Measurements from ENCODE around the gene AFF2. TPM values are rescaled to one million over a fixed set of nuclear protein-coding genes. Genes with fewer than 3 reads are reported as not detected.

Gene AFF2
- total RNA-seq, 2 experiments from 2014 or later, result 1.7 to 2.0 TPM

- H3K9me3 Mint-ChIP-seq, result no peaks in the 10 kb centered on the region
- H3K36me3 Mint-ChIP-seq (ENCODE audit: low read depth), result no peaks in the 10 kb centered on the region
- no peaks in the 10 kb centered on the region for H3K27me3 Mint-ChIP-seq (ENCODE audit: low read depth)
- DNase-seq, result no peak
- H3K27ac Mint-ChIP-seq, result no peak overlapping the region
- intact Hi-C loops (cut with micrococcal nuclease), result loop anchor here (1.0 to 5.0 kb wide), 2 partner anchors 9 to 99 kb away; partner anchors contain the start of gene AFF2
- CTCF ChIA-PET, result interaction anchor here (0.6 kb wide), 1 partner anchor 130 kb away, joined by 3 read pairs; no protein-coding TSS in a partner anchor
- H3K4me1 Mint-ChIP-seq (ENCODE audit: low read depth), result peaks cover 14% of the 10 kb centered on the region
- no peak overlapping the region for H3K4me3 Mint-ChIP-seq
These were observed 100.6 kb downstream of the AFF2 start for GRCh38 chrX:148601034-148601433.

- Mint-ChIP-seq H3K27me3 (ENCODE audit: low read depth) (no peaks in the 10 kb centered on the region), H3K36me3 (ENCODE audit: low read depth) (peaks cover 1% of the 10 kb centered on the region), H3K4me3 (peak overlapping the region; percentile 4), H3K4me1 (ENCODE audit: low read depth) (peaks cover 27% of the 10 kb centered on the region), H3K27ac (no peak overlapping the region), H3K9me3 (peaks cover 4% of the 10 kb centered on the region)
- intact Hi-C loops (cut with micrococcal nuclease), result loop anchor here (1.0 to 5.0 kb wide), 4 partner anchors 8 to 673 kb away; no protein-coding TSS in a partner anchor
- DNase-seq, result peak; percentile 4
- CTCF ChIA-PET, result no interaction called here
These were observed 109.3 kb downstream of the AFF2 start for GRCh38 chrX:148609515-148610327.

- no peaks in the 10 kb centered on the region for H3K27me3 Mint-ChIP-seq (ENCODE audit: low read depth)
- intact Hi-C loops (cut with micrococcal nuclease), result loop anchor here (1.0 to 5.0 kb wide), 4 partner anchors 9 to 672 kb away; no protein-coding TSS in a partner anchor
- H3K4me3 Mint-ChIP-seq, result peak overlapping the region; percentile 4
- CTCF ChIA-PET, result no interaction called here
- H3K36me3 Mint-ChIP-seq (ENCODE audit: low read depth), result peaks cover 1% of the 10 kb centered on the region
- no peak for DNase-seq
- peaks cover 27% of the 10 kb centered on the region for H3K4me1 Mint-ChIP-seq (ENCODE audit: low read depth)
- H3K27ac Mint-ChIP-seq, result no peak overlapping the region
- H3K9me3 Mint-ChIP-seq, result peaks cover 4% of the 10 kb centered on the region
These were observed 109.9 kb downstream of the AFF2 start for GRCh38 chrX:148610328-148610698.

GRCh38 chrX:148611993-148612392, 111.6 kb downstream of the AFF2 start:
- DNase-seq, result no peak
- Mint-ChIP-seq H3K36me3 (ENCODE audit: low read depth) (peaks cover 1% of the 10 kb centered on the region), H3K27me3 (ENCODE audit: low read depth) (no peaks in the 10 kb centered on the region), H3K4me1 (ENCODE audit: low read depth) (peaks cover 27% of the 10 kb centered on the region), H3K9me3 (peaks cover 4% of the 10 kb centered on the region), H3K27ac (no peak overlapping the region), H3K4me3 (no peak overlapping the region)
- CTCF ChIA-PET, result no interaction called here
- intact Hi-C loops (cut with micrococcal nuclease), result loop anchor here (2.0 to 5.0 kb wide), 3 partner anchors 47 to 670 kb away; no protein-coding TSS in a partner anchor

- peaks cover under 1% of the 10 kb centered on the region for H3K9me3 Mint-ChIP-seq
- no peak overlapping the region for H3K4me3 Mint-ChIP-seq
- CTCF ChIA-PET, result no interaction called here
- H3K36me3 Mint-ChIP-seq (ENCODE audit: low read depth), result peaks cover 1% of the 10 kb centered on the region
- no peak overlapping the region for H3K27ac Mint-ChIP-seq
- no peaks in the 10 kb centered on the region for H3K27me3 Mint-ChIP-seq (ENCODE audit: low read depth)
- no peak for DNase-seq
- intact Hi-C loops (cut with micrococcal nuclease), result loop anchor here (2.0 to 5.0 kb wide), 2 partner anchors 46 to 670 kb away; no protein-coding TSS in a partner anchor
- peaks cover 27% of the 10 kb centered on the region for H3K4me1 Mint-ChIP-seq (ENCODE audit: low read depth)
These were observed 112.0 kb downstream of the AFF2 start for GRCh38 chrX:148612431-148612830.

GRCh38 chrX:148613636-148614035, 113.2 kb downstream of the AFF2 start:
- peaks cover 3% of the 10 kb centered on the region for H3K36me3 Mint-ChIP-seq (ENCODE audit: low read depth)
- no peak overlapping the region for H3K4me3 Mint-ChIP-seq
- no peak overlapping the region for H3K27ac Mint-ChIP-seq
- peaks cover 27% of the 10 kb centered on the region for H3K4me1 Mint-ChIP-seq (ENCODE audit: low read depth)
- CTCF ChIA-PET, result interaction anchor here (0.6 kb wide), 1 partner anchor 116 kb away, joined by 3 read pairs; no protein-coding TSS in a partner anchor
- no peaks in the 10 kb centered on the region for H3K27me3 Mint-ChIP-seq (ENCODE audit: low read depth)
- DNase-seq, result no peak
- intact Hi-C loops (cut with micrococcal nuclease), result loop anchor here (2.0 to 5.0 kb wide), 2 partner anchors 45 to 669 kb away; no protein-coding TSS in a partner anchor
- H3K9me3 Mint-ChIP-seq, result peaks cover 2% of the 10 kb centered on the region

GRCh38 chrX:148615491-148615890, 115.1 kb downstream of the AFF2 start:
- CTCF ChIA-PET, result no interaction called here
- intact Hi-C loops (cut with micrococcal nuclease), result no loop called here

GRCh38 chrX:148618470-148619445, 118.3 kb downstream of the AFF2 start:
- peaks cover 2% of the 10 kb centered on the region for H3K9me3 Mint-ChIP-seq
- no peaks in the 10 kb centered on the region for H3K27me3 Mint-ChIP-seq (ENCODE audit: low read depth)
- no peak overlapping the region for H3K27ac Mint-ChIP-seq
- peaks cover 3% of the 10 kb centered on the region for H3K36me3 Mint-ChIP-seq (ENCODE audit: low read depth)
- CTCF ChIA-PET, result no interaction called here
- H3K4me3 Mint-ChIP-seq, result no peak overlapping the region
- intact Hi-C loops (cut with micrococcal nuclease), result no loop called here
- H3K4me1 Mint-ChIP-seq (ENCODE audit: low read depth), result peaks cover 3% of the 10 kb centered on the region
- no peak for DNase-seq

More at GRCh38 chrX:148615491-148615890, 115.1 kb downstream of the AFF2 start:
- H3K36me3 Mint-ChIP-seq (ENCODE audit: low read depth), result peaks cover 3% of the 10 kb centered on the region
- H3K9me3 Mint-ChIP-seq, result peaks cover 2% of the 10 kb centered on the region
- no peaks in the 10 kb centered on the region for H3K27me3 Mint-ChIP-seq (ENCODE audit: low read depth)
- no peak overlapping the region for H3K27ac Mint-ChIP-seq
- no peak overlapping the region for H3K4me3 Mint-ChIP-seq
- no peak for DNase-seq
- peaks cover 19% of the 10 kb centered on the region for H3K4me1 Mint-ChIP-seq (ENCODE audit: low read depth)

- no peak for DNase-seq
- peaks cover 2% of the 10 kb centered on the region for H3K9me3 Mint-ChIP-seq
- CTCF ChIA-PET, result no interaction called here
- H3K27ac Mint-ChIP-seq, result no peak overlapping the region
- no peak overlapping the region for H3K4me3 Mint-ChIP-seq
- peaks cover 3% of the 10 kb centered on the region for H3K36me3 Mint-ChIP-seq (ENCODE audit: low read depth)
- intact Hi-C loops (cut with micrococcal nuclease), result no loop called here
- no peaks in the 10 kb centered on the region for H3K27me3 Mint-ChIP-seq (ENCODE audit: low read depth)
- peaks cover 3% of the 10 kb centered on the region for H3K4me1 Mint-ChIP-seq (ENCODE audit: low read depth)
These were observed 119.6 kb downstream of the AFF2 start for GRCh38 chrX:148620023-148620422.

- Mint-ChIP-seq H3K9me3 (no peaks in the 10 kb centered on the region), H3K4me3 (no peak overlapping the region), H3K36me3 (ENCODE audit: low read depth) (no peaks in the 10 kb centered on the region), H3K27me3 (ENCODE audit: low read depth) (no peaks in the 10 kb centered on the region), H3K27ac (no peak overlapping the region), H3K4me1 (ENCODE audit: low read depth) (peaks cover under 1% of the 10 kb centered on the region)
- DNase-seq, result no peak
- CTCF ChIA-PET, result interaction anchor here (0.6 kb wide), 1 partner anchor 75 kb away, joined by 3 read pairs; no protein-coding TSS in a partner anchor
- intact Hi-C loops (cut with micrococcal nuclease), result no loop called here
These were observed 124.6 kb downstream of the AFF2 start for GRCh38 chrX:148624951-148625474.

GRCh38 chrX:148628621-148629020, 128.2 kb downstream of the AFF2 start:
- no peaks in the 10 kb centered on the region for H3K36me3 Mint-ChIP-seq (ENCODE audit: low read depth)
- no peak overlapping the region for H3K4me3 Mint-ChIP-seq
- no peak overlapping the region for H3K27ac Mint-ChIP-seq
- CTCF ChIA-PET, result interaction anchor here (0.6 kb wide), 1 partner anchor 308 kb away, joined by 3 read pairs; no protein-coding TSS in a partner anchor
- no peak for DNase-seq
- H3K27me3 Mint-ChIP-seq (ENCODE audit: low read depth), result no peaks in the 10 kb centered on the region
- H3K9me3 Mint-ChIP-seq, result no peaks in the 10 kb centered on the region
- no peaks in the 10 kb centered on the region for H3K4me1 Mint-ChIP-seq (ENCODE audit: low read depth)
- intact Hi-C loops (cut with micrococcal nuclease), result no loop called here

- Mint-ChIP-seq H3K9me3 (no peaks in the 10 kb centered on the region), H3K27ac (no peak overlapping the region), H3K4me1 (ENCODE audit: low read depth) (no peaks in the 10 kb centered on the region), H3K27me3 (ENCODE audit: low read depth) (no peaks in the 10 kb centered on the region), H3K4me3 (no peak overlapping the region), H3K36me3 (ENCODE audit: low read depth) (no peaks in the 10 kb centered on the region)
- DNase-seq, result no peak
- CTCF ChIA-PET, result no interaction called here
- intact Hi-C loops (cut with micrococcal nuclease), result no loop called here
These were observed 129.0 kb downstream of the AFF2 start for GRCh38 chrX:148629434-148629833.

Data from activated naive CD4-positive, alpha-beta T cell treated with anti-CD3 and anti-CD28 coated beads for 36 hours (primary cell).